PC-3 (cell line): Measurements from ENCODE around the gene MYO9A.

ENCODE experiments used
- EZH2 ChIP-seq: fragments of 300-600 bp; sonication (generic); IDR thresholded peaks from one replicate; pipeline ENCODE4 v1.6.1; 2017; ENCODE audit warnings: antibody characterized with exemption, mild to moderate bottlenecking, low read length; ENCODE audit not compliant: unreplicated experiment
- TF ChIP-seq, protein P1 (sequence below): fragments of 300-600 bp; sonication (generic); conservative IDR thresholded peaks from 2 replicates; pipeline ENCODE4 v1.5.1; 2017; ENCODE audit warnings: antibody characterized with exemption, low read depth, mild to moderate bottlenecking, low read length

DNA sequence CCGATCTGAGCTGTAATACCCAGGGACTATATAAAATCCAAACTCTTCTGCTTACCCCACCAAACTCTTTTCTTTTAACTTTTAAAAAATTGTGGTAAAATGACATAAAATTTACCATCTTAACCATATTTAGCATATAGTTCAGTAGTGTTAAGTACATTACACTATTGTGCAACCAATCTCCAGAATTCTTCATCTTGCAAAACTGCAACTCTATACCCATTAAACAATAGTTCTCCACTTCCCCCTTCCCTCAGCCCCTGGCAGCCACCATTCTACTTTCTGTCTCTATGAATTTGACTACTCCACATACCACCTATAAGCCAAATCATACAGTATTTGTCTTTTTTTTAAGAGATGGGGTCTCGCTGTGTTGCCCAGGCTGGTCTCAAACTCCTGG lies 39.0 kb upstream of the MYO9A start:
- TF ChIP-seq EZH2: no peak
- TF ChIP-seq, protein P1, sequence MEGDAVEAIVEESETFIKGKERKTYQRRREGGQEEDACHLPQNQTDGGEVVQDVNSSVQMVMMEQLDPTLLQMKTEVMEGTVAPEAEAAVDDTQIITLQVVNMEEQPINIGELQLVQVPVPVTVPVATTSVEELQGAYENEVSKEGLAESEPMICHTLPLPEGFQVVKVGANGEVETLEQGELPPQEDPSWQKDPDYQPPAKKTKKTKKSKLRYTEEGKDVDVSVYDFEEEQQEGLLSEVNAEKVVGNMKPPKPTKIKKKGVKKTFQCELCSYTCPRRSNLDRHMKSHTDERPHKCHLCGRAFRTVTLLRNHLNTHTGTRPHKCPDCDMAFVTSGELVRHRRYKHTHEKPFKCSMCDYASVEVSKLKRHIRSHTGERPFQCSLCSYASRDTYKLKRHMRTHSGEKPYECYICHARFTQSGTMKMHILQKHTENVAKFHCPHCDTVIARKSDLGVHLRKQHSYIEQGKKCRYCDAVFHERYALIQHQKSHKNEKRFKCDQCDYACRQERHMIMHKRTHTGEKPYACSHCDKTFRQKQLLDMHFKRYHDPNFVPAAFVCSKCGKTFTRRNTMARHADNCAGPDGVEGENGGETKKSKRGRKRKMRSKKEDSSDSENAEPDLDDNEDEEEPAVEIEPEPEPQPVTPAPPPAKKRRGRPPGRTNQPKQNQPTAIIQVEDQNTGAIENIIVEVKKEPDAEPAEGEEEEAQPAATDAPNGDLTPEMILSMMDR: no peak
